Activated CD8-positive, alpha-beta memory T cell treated with anti-CD3 and anti-CD28 coated beads for 1 hour (primary cell): ENCODE results near the gene GABRB2.
"Not testable (repeated sequence)": the region's sequence is repeated elsewhere in the genome, so short reads cannot be mapped to it uniquely, and the experiment has no call there.

Experiments
- DNase-seq, 2 donors: peaks; one replicate each; pipeline ENCODE4 v3.0.0-alpha.2; 2020; ENCODE audit warnings: low read depth in 1 of 2; ENCODE audit errors: extremely low read depth in 1 of 2

The GABRB2 gene

DNA sequence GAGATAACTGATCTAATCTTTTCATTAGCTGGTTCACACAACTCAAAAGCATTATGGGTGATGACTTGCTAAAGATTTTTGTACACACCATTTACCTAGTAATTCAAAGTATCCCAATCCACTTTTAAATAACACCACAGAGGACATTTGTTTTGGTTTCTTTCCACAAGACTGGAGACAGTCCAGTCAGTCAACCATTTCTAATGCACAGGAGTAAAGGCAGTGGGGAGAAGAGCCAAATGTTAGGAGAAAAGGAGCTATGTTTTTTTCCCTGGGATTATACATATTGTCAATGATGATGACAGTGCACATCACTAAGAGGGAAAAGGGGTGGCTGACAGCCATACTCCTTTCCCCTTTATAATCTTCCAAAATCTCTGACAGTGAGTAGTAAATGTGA is 240.9 kb downstream of the GABRB2 start:
- DNase-seq, result no peak

- DNase-seq, result no peak
Observed at GRCh38 chr5:161302559-161302958, 244.0 kb downstream of the GABRB2 start.

GRCh38 chr5:161301586-161301985 is 244.9 kb downstream of the GABRB2 start:
- no peak for DNase-seq

DNA sequence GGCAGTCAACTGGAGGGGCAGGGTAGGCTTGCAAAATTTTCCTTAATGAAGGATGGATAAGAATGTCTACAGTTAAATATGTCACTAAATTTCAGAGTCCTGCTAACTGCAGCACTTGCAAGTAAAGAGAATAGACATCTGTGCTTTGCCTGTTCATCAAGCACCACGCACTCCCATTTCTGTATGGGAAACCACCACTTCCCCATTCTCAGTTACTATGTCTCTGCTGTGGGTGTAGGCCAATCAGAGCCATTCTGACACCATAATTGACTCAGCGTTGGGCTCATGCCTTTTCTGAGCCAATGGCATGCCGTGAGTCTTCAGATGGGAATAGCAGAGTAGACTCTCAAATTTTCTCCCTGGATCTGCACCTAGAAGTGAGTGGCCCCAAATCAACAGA is 247.5 kb downstream of the GABRB2 start:
- DNase-seq, result no peak

DNA sequence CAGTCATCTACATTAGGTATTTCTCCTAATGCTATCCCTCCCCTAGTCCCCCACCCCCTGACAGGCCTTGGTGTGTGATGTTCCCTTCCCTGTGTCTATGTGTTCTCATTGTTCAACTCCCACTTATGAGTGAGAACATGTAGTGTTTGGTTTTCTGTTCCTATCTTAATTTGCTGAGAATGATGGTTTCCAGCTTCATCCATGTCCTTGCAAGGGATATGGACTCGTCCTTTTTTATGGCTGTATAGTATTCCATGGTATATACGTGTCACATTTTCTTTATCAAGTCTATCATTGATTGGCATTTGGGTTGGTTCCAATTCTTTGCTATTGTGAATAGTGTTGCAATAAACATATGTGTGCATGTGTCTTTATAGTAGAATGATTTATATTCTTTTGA is 249.1 kb downstream of the GABRB2 start:
- DNase-seq, result not testable (repeated sequence)

DNA sequence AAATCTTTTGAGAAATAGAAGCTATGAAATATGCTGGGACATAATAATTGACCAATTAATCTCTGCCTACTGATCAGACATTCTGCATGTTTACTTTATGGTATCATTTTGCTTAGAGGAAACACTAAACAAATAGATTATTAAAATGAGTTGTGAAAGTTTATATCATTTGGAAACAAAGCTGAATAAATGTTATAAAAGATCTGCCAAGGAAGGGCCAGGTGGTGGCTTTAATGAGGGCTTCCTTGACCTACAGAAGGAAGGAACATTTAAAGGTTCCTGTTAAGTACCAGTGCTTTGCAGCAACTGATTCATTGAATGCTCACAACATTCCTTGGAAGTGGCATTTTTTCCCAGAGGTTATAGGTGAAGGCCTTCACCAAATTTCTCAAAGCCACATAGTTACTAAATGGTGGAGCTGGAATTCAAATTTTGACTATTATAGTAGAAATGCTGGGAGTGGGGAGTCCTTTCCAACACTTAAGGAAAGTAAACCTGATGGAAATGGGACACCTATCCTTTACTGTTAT is 250.7 kb downstream of the GABRB2 start:
- no peak for DNase-seq

DNA sequence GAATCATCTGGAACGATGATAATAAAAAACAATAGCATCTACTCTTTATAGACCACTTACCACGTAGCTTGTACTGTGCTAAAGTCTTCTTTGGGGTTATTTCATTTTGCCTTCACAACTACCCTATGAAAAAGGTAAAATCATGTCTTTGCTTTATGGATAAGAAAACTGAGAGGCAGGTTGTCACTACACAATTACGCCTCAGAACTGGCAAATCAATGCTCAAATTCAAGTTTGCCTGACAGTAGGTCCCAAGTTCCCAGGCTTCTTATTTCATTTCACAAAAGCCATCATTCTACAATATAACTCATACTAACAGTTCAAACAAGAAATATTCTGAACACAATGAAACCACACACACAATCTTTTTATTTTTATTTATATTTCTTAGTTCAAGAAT is 258.5 kb downstream of the GABRB2 start:
- DNase-seq, result no peak

DNA sequence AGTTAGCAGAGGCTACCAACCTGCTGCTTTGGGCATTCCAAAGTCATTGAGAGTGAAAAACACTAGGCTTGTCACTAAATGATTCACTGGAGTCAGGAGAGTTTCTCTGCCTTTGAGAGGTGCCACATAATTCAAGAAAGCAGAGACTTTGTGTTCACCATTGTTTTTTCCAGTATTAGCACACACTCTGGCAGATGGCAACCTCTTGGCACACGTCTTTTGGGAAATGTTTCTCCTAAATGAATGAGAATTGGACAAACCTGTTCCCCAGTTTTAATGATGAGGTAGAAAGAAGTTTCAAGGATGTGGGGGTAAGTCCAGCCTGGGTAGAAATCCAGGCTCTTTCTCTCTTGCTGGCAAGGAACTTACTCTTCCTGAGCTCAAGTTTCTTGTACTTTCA is 259.1 kb downstream of the GABRB2 start:
- no peak for DNase-seq

DNA sequence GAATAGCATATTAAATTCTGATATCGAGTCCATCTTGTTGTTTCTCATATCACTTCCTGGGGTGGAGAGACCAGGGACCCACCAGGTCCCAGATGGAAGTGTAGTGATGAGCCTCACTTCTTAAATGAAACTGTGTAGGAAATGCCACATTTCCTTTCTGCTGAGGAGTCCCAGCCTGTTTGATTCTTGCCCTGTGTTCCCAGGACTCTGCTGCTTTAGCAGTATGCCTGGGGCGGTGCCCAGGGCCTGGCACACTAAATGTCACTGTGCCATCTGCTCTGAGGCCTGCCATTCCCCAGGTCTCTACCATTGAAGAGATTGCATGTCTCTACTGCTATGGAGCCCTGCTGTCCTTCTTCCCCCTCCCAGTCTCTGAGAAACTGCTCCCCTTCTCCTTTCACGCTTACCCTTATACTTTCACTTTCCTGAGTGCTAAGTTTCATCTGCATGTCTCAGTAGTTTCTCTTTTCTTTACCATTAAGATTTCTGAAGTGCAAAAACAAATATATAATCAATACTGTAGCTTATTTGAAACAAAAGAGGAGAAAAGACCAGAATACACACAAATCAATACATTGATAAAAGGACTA is 260.4 kb downstream of the GABRB2 start:
- no peak for DNase-seq

DNA sequence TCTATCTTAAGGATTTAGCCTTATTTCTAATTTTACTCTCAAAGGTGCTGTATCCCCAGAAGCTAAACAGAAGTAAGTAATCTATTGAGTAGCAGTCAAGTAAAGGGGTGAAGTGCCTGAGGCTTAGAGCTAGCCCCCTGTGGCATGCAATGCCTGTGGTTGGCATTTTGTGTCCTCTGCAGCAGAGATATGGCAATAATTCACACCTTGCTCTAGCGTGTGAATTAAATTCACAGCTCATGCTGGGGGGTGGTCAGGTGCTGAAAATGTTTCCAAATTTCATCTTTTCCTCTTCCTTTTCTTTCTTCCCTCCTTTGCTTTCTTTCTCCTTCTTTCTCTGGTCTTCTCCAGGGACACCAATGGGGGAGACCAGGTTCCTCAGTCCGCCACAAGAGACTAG is 262.1 kb downstream of the GABRB2 start:
- no peak for DNase-seq

GRCh38 chr5:161283296-161283695 is 263.2 kb downstream of the GABRB2 start:
- no peak for DNase-seq

GRCh38 chr5:161278739-161279660 is 267.5 kb downstream of the GABRB2 start:
- no peak for DNase-seq

DNA sequence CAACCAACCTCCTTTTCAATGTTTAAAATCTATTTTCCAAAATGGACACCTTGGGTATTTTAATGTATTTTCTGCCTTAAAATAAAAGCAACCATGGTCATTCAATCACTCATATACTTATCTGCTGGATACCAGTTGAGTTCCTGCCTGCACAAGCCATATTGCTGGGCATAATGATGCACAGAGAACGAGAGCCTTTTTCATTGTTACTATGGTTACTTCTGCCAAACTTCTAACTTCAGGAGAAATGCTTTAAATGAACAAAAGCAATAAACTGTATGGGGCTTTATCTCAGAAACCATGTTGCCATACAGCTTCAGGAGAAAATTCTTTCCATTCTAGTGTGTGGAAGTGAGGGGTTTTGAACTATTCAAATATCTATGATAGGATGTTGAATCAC is 269.5 kb downstream of the GABRB2 start:
- no peak for DNase-seq

DNA sequence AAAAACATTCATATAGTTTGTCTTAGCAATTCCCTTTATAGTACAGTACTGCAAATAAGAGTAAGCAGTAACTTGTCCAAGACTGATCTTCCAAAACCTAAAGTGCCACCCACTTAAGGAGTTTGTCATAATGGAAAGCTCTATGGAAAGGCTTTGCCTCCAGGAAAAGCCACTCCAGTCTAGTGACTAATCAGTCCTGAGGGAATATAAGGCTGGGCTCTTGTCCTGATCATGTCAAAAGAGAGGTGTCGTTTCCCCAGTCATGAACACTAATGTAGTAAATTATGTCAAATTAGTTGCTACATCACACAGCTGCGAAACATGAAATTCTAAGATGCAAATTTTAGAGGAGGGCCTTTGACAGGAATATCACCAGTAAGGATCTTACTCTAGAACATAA is 271.6 kb downstream of the GABRB2 start:
- DNase-seq, result no peak

DNA sequence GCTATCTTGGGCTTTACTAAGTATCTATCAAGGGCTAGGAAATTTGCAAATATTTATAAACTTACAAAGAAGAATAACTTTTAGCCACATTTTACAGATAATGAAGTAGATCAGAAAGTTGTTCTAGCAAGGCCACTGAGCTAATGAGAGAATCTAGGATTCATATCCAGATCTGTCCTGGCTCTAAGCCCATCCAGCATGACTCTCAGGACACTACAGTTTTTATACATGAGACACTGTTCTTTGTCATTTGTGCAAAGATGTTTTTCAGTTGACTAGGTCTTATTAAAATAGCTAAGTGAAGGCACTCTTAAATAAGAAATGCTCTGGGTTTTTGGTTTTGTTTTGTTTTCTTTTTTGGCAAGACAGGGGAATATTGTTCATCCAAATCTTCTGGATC is 273.1 kb downstream of the GABRB2 start:
- no peak for DNase-seq

- no peak for DNase-seq
Observed at GRCh38 chr5:161271816-161272215, 274.7 kb downstream of the GABRB2 start.

- DNase-seq, result no peak
Observed at GRCh38 chr5:161269125-161269524, 277.4 kb downstream of the GABRB2 start.

DNA sequence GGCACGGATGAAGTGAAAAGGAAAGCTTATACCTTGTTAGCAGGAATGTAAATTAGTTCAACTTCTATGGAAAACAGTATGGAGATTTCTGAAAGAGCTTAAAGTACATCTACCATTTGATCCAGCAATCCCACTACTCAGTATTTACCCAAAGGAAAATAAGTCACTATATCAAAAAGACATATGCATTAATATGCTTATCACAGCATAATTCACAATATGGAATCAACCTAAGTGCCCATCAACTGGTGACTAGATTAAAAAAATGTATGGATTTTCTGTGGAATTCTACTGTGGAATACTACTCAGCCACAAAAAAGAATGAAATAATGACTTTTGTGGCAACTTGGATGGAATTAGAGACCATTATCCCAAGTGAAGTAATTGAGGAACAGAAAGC is 279.6 kb downstream of the GABRB2 start:
- DNase-seq, result no peak

DNA sequence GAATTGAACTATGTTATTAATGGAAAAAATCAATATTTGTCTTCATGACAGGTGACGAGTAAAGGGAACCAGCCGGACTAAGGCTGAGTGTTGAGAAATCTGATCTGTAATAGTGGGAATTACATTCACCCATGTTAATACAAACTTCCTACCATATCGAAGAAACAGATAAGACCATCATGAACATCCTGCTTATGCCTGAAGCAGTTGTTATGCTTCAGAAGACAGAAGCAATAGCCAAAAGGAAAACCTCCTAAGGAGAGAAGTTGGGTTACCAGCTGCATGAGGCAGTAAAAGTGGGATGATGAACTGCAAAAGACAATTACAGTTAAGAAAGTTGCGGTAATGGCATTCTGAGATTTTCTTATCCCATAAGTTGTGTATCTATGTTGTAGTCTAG is 281.5 kb downstream of the GABRB2 start:
- DNase-seq, result no peak

GRCh38 chr5:161263191-161263590 is 283.3 kb downstream of the GABRB2 start:
- no peak for DNase-seq

DNA sequence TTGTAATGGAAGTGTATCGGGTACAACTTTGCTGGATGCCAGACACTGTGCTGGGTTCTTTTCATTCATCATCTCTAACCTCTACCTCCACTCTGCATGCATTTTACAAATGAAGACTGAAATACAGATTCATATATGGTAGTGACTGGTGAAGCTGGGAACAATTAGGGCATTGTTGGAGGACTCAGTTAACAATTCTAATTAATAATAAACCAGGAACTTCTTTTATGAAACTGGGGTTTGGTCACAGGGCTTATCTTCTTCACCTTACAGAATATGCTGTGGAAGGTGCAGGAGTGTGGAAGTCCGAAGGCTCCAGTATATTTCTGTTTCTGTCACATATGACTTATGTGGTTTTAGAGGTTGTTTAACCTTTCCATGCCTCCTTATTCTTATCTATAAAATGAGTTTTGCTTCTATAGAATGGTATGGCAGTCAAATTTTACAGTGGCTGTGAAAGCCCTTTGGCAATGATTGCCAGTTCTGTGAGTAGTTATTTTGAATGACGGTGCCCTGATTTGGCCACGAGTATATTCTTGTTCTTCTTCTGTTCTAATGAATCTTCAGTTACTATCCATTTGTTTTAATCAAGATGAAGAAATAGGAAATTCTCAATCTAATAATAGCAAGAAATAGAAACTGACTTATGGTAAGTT is 284.7 kb downstream of the GABRB2 start:
- DNase-seq, result no peak

DNA sequence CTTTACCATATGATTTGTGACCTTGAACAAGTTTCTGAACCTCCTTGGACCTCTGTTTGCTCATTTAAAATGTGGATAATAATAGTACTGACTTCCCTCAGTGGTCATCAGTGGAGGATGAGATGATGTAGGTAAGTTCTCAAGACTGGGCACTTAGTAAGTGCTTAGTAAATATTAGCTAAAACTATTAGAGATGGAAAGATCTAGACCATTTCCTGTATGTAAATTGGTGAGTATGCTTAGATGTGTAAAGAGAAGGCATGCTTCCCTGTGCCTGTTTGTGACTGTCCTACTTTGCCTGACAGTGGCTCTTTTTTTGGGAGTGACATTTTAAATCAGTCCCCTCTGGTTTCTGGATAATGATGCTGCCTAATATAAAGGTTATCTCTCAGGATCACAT is 288.1 kb downstream of the GABRB2 start:
- no peak for DNase-seq
